Mesendoderm (in vitro differentiated cells): Measurements from ENCODE around the gene PDGFD.

Experiments used
- DNase-seq: peaks from one replicate; pipeline ENCODE4 v3.0.0; 2013
- H2AK5ac ChIP-seq: 2 replicates; pipeline ENCODE4 v1.6.1; 2013; ENCODE audit warnings: low read length, inconsistent platforms
- H2BK120ac ChIP-seq: 2 replicates; pipeline ENCODE4 v1.6.1; 2013; ENCODE audit warnings: low read depth, mild to moderate bottlenecking, low read length, moderate library complexity, mixed read lengths
- H2BK15ac ChIP-seq: replicated peaks from 2 replicates; pipeline ENCODE4 v1.6.1; 2013; ENCODE audit warnings: low read depth, mild to moderate bottlenecking, moderate library complexity
- H2BK5ac ChIP-seq: 2 replicates; pipeline ENCODE4 v1.6.1; 2013; ENCODE audit warnings: low read length, inconsistent platforms
- H3K18ac ChIP-seq: 2 replicates; pipeline ENCODE4 v1.6.1; 2013; ENCODE audit warnings: mild to moderate bottlenecking, low read length, mixed read lengths
- H3K23ac ChIP-seq: one replicate; pipeline ENCODE4 v1.6.1; 2013; ENCODE audit warnings: low read length
- H3K27ac ChIP-seq: 2 replicates; pipeline ENCODE4 v1.5.1; 2013; ENCODE audit warnings: low read depth, mild to moderate bottlenecking, inconsistent platforms, low read length, moderate library complexity
- H3K27me3 ChIP-seq: 2 replicates; pipeline ENCODE4 v1.6.1; 2013; ENCODE audit warnings: low read length, control low read depth, mild to moderate bottlenecking, inconsistent platforms; ENCODE audit not compliant: insufficient read depth, poor library complexity
- H3K36me3 ChIP-seq: 2 replicates; pipeline ENCODE4 v1.6.1; 2013; ENCODE audit warnings: low read length, inconsistent platforms; ENCODE audit not compliant: control insufficient read depth, insufficient read depth
- H3K4ac ChIP-seq: one replicate; pipeline ENCODE4 v1.6.1; 2013; ENCODE audit warnings: low read depth, mild to moderate bottlenecking, low read length, moderate library complexity
- H3K4me1 ChIP-seq: 2 replicates; pipeline ENCODE4 v1.6.1; 2013; ENCODE audit warnings: low read depth, low read length, inconsistent platforms; ENCODE audit not compliant: control insufficient read depth
- H3K4me2 ChIP-seq: 2 replicates; pipeline ENCODE4 v1.6.1; 2013; ENCODE audit warnings: low read length
- H3K4me3 ChIP-seq: 2 replicates; pipeline ENCODE4 v1.5.1; 2013; ENCODE audit warnings: mild to moderate bottlenecking, low read length
- H3K56ac ChIP-seq: one replicate; pipeline ENCODE4 v1.6.1; 2013; ENCODE audit warnings: low read length
- H3K79me1 ChIP-seq: 2 replicates; pipeline ENCODE4 v1.6.1; 2013; ENCODE audit warnings: low read length, inconsistent platforms
- H3K79me2 ChIP-seq: 2 replicates; pipeline ENCODE4 v1.6.1; 2013; ENCODE audit warnings: mild to moderate bottlenecking, low read length; ENCODE audit not compliant: control insufficient read depth, insufficient read depth
- H3K9ac ChIP-seq: 2 replicates; pipeline ENCODE4 v1.6.1; 2013; ENCODE audit warnings: low read length, inconsistent platforms
- H4K5ac ChIP-seq: one replicate; pipeline ENCODE4 v1.6.1; 2013; ENCODE audit warnings: low read length
- H4K8ac ChIP-seq: one replicate; pipeline ENCODE4 v1.6.1; 2013; ENCODE audit warnings: low read depth, mild to moderate bottlenecking, control low read depth, low read length, moderate library complexity
- WGBS: extraction: QIAGEN DNeasy Blood & Tissue Kit; methylation state at CpG from one replicate; pipeline ENCODE4 v1.1.7; 2013; ENCODE audit warnings: low lambda C conversion rate, missing lambda C conversion rate; ENCODE audit not compliant: insufficient coverage; ENCODE audit errors: extremely low coverage; 5-methylcytosine and 5-hydroxymethylcytosine counted together

The PDGFD gene

DNA sequence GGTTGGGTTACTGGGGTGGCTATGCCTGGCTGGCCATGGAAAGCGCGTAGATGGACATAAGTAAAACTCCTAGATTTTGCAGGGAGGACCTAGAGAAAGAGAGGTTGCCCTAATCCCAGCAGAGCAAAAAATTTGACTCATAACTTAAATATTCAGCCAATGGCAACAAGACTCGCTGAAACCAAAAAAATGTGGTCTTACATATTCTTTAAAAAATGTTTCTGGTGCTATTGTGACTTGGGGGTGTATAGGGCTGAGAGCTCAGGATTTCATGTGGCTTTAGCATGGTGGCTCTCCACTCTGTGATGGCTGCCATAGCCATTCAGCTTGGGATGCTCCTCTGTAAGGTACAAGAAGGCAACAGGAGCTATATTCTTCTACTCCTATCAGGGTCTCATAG, 27.2 kb upstream of the PDGFD start:
- H2BK5ac ChIP-seq: no peak overlapping the region
- H3K23ac ChIP-seq: no peak overlapping the region
- peak; percentile 0 for DNase-seq
- H3K18ac ChIP-seq: no peak overlapping the region
- no peaks in the 10 kb centered on the region for H3K36me3 ChIP-seq
- H2AK5ac ChIP-seq: no peak overlapping the region
- no peaks in the 10 kb centered on the region for H3K27me3 ChIP-seq
- WGBS: no CpG with 5 or more reads among the region's 3 CpGs
- no peaks in the 10 kb centered on the region for H3K4me1 ChIP-seq
- H3K56ac ChIP-seq: no peak overlapping the region
- H4K5ac ChIP-seq: no peak overlapping the region
- H4K8ac ChIP-seq: no peak overlapping the region
- no peaks in the 10 kb centered on the region for H3K79me2 ChIP-seq
- H3K4ac ChIP-seq: no peak overlapping the region
- H3K79me1 ChIP-seq: no peaks in the 10 kb centered on the region
- no peak overlapping the region for H3K27ac ChIP-seq
- no peak overlapping the region for H2BK120ac ChIP-seq
- H2BK15ac ChIP-seq: no peak overlapping the region
- H3K4me3 ChIP-seq: no peak overlapping the region
- no peak overlapping the region for H3K4me2 ChIP-seq
- H3K9ac ChIP-seq: no peak overlapping the region

DNA sequence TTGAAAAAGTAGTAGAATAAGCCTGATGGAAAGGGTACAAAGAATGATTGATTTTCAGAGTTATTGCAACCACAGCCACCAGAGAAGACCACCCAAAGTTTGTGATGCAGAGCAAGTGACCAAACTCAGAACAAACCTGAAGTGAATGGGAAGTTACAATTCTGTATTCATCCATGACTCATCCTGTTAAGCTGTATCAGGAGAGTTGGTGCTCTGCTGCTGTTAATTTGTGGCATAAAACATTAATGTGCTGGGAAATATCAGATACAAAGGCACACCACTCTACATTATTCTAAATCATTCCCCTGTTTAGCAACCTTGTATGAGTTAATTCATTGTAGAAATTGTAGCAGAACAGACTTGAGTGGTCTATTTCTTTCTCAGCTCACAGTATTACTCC, 19.6 kb upstream of the PDGFD start:
- no peak overlapping the region for H3K4me3 ChIP-seq
- H3K56ac ChIP-seq: no peak overlapping the region
- H4K8ac ChIP-seq: no peak overlapping the region
- H3K23ac ChIP-seq: no peak overlapping the region
- no peak overlapping the region for H3K27ac ChIP-seq
- H3K36me3 ChIP-seq: no peaks in the 10 kb centered on the region
- H4K5ac ChIP-seq: no peak overlapping the region
- H3K27me3 ChIP-seq: no peaks in the 10 kb centered on the region
- H2BK5ac ChIP-seq: no peak overlapping the region
- no peak overlapping the region for H3K4ac ChIP-seq
- no peaks in the 10 kb centered on the region for H3K79me1 ChIP-seq
- H2BK120ac ChIP-seq: no peak overlapping the region
- no peak overlapping the region for H2AK5ac ChIP-seq
- H3K9ac ChIP-seq: no peak overlapping the region
- no peak overlapping the region for H3K18ac ChIP-seq
- H3K4me2 ChIP-seq: no peak overlapping the region
- no peak overlapping the region for H2BK15ac ChIP-seq
- H3K4me1 ChIP-seq: no peaks in the 10 kb centered on the region
- DNase-seq: no peak
- no peaks in the 10 kb centered on the region for H3K79me2 ChIP-seq

DNA sequence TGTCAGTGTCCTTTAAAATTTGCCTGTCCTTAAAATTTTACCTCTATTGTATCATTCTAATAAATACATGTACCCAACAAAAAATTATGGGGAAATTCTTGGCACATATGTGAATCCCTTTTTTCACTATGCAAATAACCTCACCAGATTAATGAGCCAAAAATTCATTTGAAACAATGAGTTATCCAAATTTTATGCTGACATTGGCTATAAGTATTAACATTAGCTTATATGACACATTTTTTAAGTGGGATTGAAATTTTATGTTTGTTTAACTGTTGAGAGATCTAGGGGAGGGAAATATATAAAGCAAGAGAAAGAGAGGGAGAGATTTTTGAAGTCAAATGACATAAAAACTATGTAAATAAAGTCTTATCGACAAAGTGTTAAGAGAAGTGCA, 11.8 kb upstream of the PDGFD start:
- Histone ChIP-seq H3K27ac (no peak overlapping the region), H2BK5ac (no peak overlapping the region), H3K4ac (no peak overlapping the region), H3K36me3 (no peaks in the 10 kb centered on the region), H3K4me1 (no peaks in the 10 kb centered on the region), H4K8ac (no peak overlapping the region), H3K79me2 (no peaks in the 10 kb centered on the region), H3K23ac (no peak overlapping the region), H3K4me3 (no peak overlapping the region), H3K79me1 (no peaks in the 10 kb centered on the region), H3K27me3 (no peaks in the 10 kb centered on the region), H2BK120ac (no peak overlapping the region), H3K18ac (no peak overlapping the region), H4K5ac (no peak overlapping the region), H2BK15ac (no peak overlapping the region), H3K9ac (no peak overlapping the region), H3K56ac (no peak overlapping the region), H3K4me2 (no peak overlapping the region), H2AK5ac (no peak overlapping the region)
- no peak for DNase-seq
- no CpG with 5 or more reads among the region's 1 CpG for WGBS

DNA sequence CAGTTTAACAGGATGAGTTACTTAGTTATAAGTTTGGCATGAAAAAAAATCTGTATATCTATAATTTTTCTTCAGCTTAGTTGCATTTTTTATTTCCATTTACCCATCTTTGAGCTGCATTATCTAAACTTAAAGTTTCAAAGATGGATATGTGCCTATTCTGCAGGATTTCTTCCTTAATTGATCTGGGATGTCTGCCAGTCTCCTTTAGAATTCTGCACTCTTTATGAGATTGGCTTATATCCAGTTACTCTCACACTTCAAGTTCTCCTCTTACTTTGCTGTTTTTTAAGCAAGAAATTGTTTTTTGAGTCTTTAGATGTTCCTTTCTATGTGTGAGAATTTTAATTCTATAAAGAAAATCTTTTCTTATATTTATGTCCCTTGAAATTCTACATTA, 5.1 kb upstream of the PDGFD start:
- no peak overlapping the region for H3K18ac ChIP-seq
- H3K4ac ChIP-seq: no peak overlapping the region
- no peak overlapping the region for H4K5ac ChIP-seq
- no peak for DNase-seq
- H2BK120ac ChIP-seq: no peak overlapping the region
- no peak overlapping the region for H3K4me3 ChIP-seq
- H3K36me3 ChIP-seq: no peaks in the 10 kb centered on the region
- H2BK5ac ChIP-seq: no peak overlapping the region
- H3K4me1 ChIP-seq: peaks cover 3% of the 10 kb centered on the region
- no peaks in the 10 kb centered on the region for H3K79me1 ChIP-seq
- no peak overlapping the region for H3K4me2 ChIP-seq
- H3K23ac ChIP-seq: no peak overlapping the region
- no peak overlapping the region for H2BK15ac ChIP-seq
- H4K8ac ChIP-seq: no peak overlapping the region
- H3K79me2 ChIP-seq: no peaks in the 10 kb centered on the region
- H3K9ac ChIP-seq: no peak overlapping the region
- no peak overlapping the region for H2AK5ac ChIP-seq
- no peak overlapping the region for H3K56ac ChIP-seq
- H3K27ac ChIP-seq: no peak overlapping the region
- no peaks in the 10 kb centered on the region for H3K27me3 ChIP-seq

DNA sequence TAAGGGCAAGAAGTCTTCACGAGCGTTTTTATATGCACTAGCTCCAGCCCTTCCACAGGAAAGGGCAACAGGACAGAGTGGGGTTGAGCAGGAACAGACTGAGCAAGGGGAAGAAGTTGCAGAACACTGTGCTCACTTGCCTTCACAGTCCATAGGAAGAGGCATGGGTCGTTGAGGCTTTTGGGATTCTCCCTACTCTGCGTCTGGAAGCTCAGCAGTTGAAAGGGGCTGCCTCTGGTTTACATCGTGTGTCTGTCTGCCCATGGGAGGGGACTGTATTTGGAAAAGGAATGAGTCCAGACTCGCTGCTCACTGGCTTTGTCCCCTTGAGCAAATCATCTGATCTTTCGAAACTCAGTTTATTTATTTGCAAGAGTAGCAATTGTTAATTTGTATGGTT, 1.1 kb upstream of the PDGFD start:
- no peak overlapping the region for H3K27ac ChIP-seq
- no peaks in the 10 kb centered on the region for H3K36me3 ChIP-seq
- no peak overlapping the region for H3K4me2 ChIP-seq
- no peak overlapping the region for H2AK5ac ChIP-seq
- H3K79me2 ChIP-seq: no peaks in the 10 kb centered on the region
- H3K4me3 ChIP-seq: no peak overlapping the region
- no peak for DNase-seq
- no peak overlapping the region for H3K4ac ChIP-seq
- H3K4me1 ChIP-seq: peaks cover 3% of the 10 kb centered on the region
- no peak overlapping the region for H2BK15ac ChIP-seq
- peak overlapping the region; percentile 66 for H3K56ac ChIP-seq
- H3K23ac ChIP-seq: no peak overlapping the region
- no peak overlapping the region for H2BK120ac ChIP-seq
- no CpG with 5 or more reads among the region's 7 CpGs for WGBS
- H2BK5ac ChIP-seq: no peak overlapping the region
- no peak overlapping the region for H3K18ac ChIP-seq
- no peak overlapping the region for H4K8ac ChIP-seq
- peak overlapping the region; percentile 64 for H4K5ac ChIP-seq
- no peaks in the 10 kb centered on the region for H3K27me3 ChIP-seq
- H3K9ac ChIP-seq: no peak overlapping the region
- H3K79me1 ChIP-seq: no peaks in the 10 kb centered on the region

DNA sequence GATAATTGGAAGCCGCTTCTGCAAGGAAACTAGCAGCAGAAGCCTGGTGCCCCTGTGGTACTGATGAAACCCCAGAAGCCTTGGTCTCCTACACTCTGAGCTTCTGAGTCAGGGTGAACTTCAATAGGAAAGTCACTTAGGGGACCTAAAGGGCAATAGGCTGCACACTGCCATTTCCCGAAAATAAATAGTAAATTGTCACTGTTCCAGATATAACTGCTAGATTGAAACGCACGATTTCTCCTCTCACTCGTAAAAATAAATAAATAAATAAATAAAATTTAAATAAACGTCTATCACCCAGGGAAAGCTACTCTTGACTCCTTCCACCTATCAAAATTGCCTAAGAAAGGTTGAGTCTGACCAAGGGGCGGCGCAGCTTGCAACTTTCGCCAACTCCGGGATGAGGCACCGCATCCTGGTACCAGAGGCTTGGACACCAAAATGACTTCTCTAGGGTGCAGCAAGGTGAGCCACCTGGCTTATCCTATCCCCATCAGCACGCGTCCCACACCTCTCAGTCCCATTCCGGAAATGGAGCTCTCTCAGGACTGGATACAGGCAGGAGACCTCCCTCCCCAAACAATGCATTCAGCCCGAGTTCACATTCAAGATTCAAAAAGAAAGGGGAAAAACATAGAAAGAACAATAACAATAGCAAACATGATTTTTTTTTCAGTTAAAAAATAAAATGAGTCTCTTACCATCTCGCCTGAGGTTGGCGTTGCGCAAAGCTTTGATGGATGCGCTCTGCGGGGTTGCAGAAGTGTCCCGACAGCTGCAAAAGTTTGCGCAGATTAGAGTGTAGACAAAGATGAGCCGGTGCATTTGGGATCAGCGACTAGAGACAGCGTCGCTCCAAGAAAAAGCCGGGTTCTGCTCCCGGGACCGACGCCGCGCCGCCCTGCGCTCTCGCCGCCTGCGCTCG, 583 bp downstream of the PDGFD start:
- peak overlapping the region; percentile 83 for H3K56ac ChIP-seq
- no peaks in the 10 kb centered on the region for H3K79me2 ChIP-seq
- peak overlapping the region; percentile 70 for H3K4me3 ChIP-seq
- no peak overlapping the region for H2BK120ac ChIP-seq
- H2BK15ac ChIP-seq: no peak overlapping the region
- no peaks in the 10 kb centered on the region for H3K79me1 ChIP-seq
- H3K27ac ChIP-seq: peak overlapping the region; percentile 39
- H3K23ac ChIP-seq: no peak overlapping the region
- H2AK5ac ChIP-seq: no peak overlapping the region
- H3K36me3 ChIP-seq: no peaks in the 10 kb centered on the region
- no peaks in the 10 kb centered on the region for H3K27me3 ChIP-seq
- peak; percentile 73 for DNase-seq
- no peak overlapping the region for H4K5ac ChIP-seq
- peak overlapping the region; percentile 84 for H3K18ac ChIP-seq
- no peak overlapping the region for H3K4ac ChIP-seq
- H4K8ac ChIP-seq: no peak overlapping the region
- no peak overlapping the region for H2BK5ac ChIP-seq
- WGBS: no CpG with 5 or more reads among the region's 38 CpGs
- peak overlapping the region; percentile 93 for H3K4me2 ChIP-seq
- peaks cover 3% of the 10 kb centered on the region for H3K4me1 ChIP-seq
- H3K9ac ChIP-seq: peak overlapping the region; percentile 65
